GM12892 (cell line): ENCODE data around the gene NOL6.

ENCODE experiments used
- POLR2A ChIP-seq: IDR thresholded peaks from 2 replicates; pipeline ENCODE4 v1.6.1; 2011; ENCODE audit warnings: low read depth, low read length, control low read depth
- POLR2AphosphoS5 ChIP-seq: IDR thresholded peaks from 2 replicates; pipeline ENCODE4 v1.6.1; 2011; ENCODE audit warnings: low read depth, low read length, control low read depth
- TAF1 ChIP-seq: IDR thresholded peaks from 2 replicates; pipeline ENCODE4 v1.6.1; 2011; ENCODE audit warnings: low read depth, mild to moderate bottlenecking, control low read depth, low read length, borderline replicate concordance

DNA sequence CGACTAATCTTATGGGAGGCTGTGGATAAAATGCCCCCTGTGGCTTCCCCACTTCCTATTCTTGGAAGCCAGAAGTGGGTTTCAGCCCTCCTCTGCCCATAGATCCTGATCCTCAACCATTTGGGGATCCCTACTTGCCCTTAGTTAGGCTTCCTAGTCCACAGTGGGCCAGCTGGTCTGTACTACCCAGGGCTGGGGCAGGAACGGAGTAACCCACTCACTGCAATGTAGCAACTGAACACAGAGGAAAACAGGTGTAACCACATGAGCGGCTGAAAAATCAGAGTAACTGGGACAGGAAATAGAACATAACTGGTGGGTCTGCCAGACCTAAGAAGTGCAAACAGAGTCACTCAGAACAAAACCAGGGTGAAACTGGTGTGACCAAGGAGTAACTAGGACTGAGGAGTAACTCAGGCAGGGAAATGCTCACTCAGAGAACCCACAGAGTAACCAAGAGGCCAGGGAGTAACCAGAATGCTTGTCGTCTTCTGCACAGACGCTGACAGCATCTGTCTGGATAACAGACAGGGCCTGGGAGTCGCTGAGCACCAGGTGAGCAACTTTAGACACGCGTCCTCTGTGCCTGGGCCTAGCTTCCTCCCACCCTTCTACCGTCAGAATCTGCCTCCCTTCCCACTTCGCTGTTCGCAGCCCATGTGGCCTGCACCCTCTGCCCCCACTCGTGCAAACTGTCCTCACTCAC lies 27.3 kb downstream of the NOL6 start:
- TF ChIP-seq POLR2A = no peak
- no peak for TF ChIP-seq POLR2AphosphoS5
- TF ChIP-seq TAF1 = no peak
